ENCODE data around the gene RNF150.
A peak's percentile ranks its signal among the peaks of the same experiment; 100 is the strongest.

Gene RNF150

GRCh38 chr4:140874056-140874455, 259.2 kb downstream of the RNF150 start:
- Histone ChIP-seq H3K4me1 (ENCODE audit: control insufficient read depth, insufficient read depth, low read length) (no peaks in the 10 kb centered on the region), H3K4me3 (ENCODE audit: low read length) (no peak overlapping the region), H3K27ac (ENCODE audit: low read depth, low read length) (no peak overlapping the region), H3K9ac (ENCODE audit: low read length) (no peak overlapping the region), H3K27me3 (ENCODE audit: control insufficient read depth, insufficient read depth, low read length) (no peaks in the 10 kb centered on the region), H3K36me3 (ENCODE audit: control insufficient read depth, insufficient read depth, low read length) (no peaks in the 10 kb centered on the region)

- H3K27me3 ChIP-seq (ENCODE audit: control insufficient read depth, insufficient read depth, low read length): no peaks in the 10 kb centered on the region
- no peak overlapping the region for H3K4me3 ChIP-seq (ENCODE audit: low read length)
- H3K27ac ChIP-seq (ENCODE audit: low read depth, low read length): no peak overlapping the region
- H3K9ac ChIP-seq (ENCODE audit: low read length): no peak overlapping the region
- no peaks in the 10 kb centered on the region for H3K36me3 ChIP-seq (ENCODE audit: control insufficient read depth, insufficient read depth, low read length)
- peaks cover 1% of the 10 kb centered on the region for H3K4me1 ChIP-seq (ENCODE audit: control insufficient read depth, insufficient read depth, low read length)
Measured at GRCh38 chr4:140871368-140871767, 261.9 kb downstream of the RNF150 start.

GRCh38 chr4:140870427-140870826, 262.8 kb downstream of the RNF150 start:
- no peak overlapping the region for H3K4me3 ChIP-seq (ENCODE audit: low read length)

GRCh38 chr4:140869446-140869845, 263.8 kb downstream of the RNF150 start:
- Histone ChIP-seq H3K4me3 (ENCODE audit: low read length) (no peak overlapping the region), H3K9ac (ENCODE audit: low read length) (no peak overlapping the region), H3K27ac (ENCODE audit: low read depth, low read length) (no peak overlapping the region)

More at GRCh38 chr4:140870427-140870826, 262.8 kb downstream of the RNF150 start:
- Histone ChIP-seq H3K27ac (ENCODE audit: low read depth, low read length) (no peak overlapping the region), H3K9ac (ENCODE audit: low read length) (no peak overlapping the region), H3K4me1 (ENCODE audit: control insufficient read depth, insufficient read depth, low read length) (peaks cover 5% of the 10 kb centered on the region), H3K36me3 (ENCODE audit: control insufficient read depth, insufficient read depth, low read length) (no peaks in the 10 kb centered on the region), H3K27me3 (ENCODE audit: control insufficient read depth, insufficient read depth, low read length) (no peaks in the 10 kb centered on the region)

GRCh38 chr4:140867356-140867755, 265.9 kb downstream of the RNF150 start:
- Histone ChIP-seq H3K4me3 (ENCODE audit: low read length) (no peak overlapping the region), H3K9ac (ENCODE audit: low read length) (no peak overlapping the region), H3K27me3 (ENCODE audit: control insufficient read depth, insufficient read depth, low read length) (no peaks in the 10 kb centered on the region), H3K4me1 (ENCODE audit: control insufficient read depth, insufficient read depth, low read length) (peaks cover 5% of the 10 kb centered on the region), H3K27ac (ENCODE audit: low read depth, low read length) (no peak overlapping the region), H3K36me3 (ENCODE audit: control insufficient read depth, insufficient read depth, low read length) (no peaks in the 10 kb centered on the region)

More at GRCh38 chr4:140869446-140869845, 263.8 kb downstream of the RNF150 start:
- no peaks in the 10 kb centered on the region for H3K36me3 ChIP-seq (ENCODE audit: control insufficient read depth, insufficient read depth, low read length)
- no peaks in the 10 kb centered on the region for H3K27me3 ChIP-seq (ENCODE audit: control insufficient read depth, insufficient read depth, low read length)
- H3K4me1 ChIP-seq (ENCODE audit: control insufficient read depth, insufficient read depth, low read length): peaks cover 5% of the 10 kb centered on the region

- H3K4me1 ChIP-seq (ENCODE audit: control insufficient read depth, insufficient read depth, low read length): peaks cover 5% of the 10 kb centered on the region
- no peak overlapping the region for H3K4me3 ChIP-seq (ENCODE audit: low read length)
- H3K9ac ChIP-seq (ENCODE audit: low read length): no peak overlapping the region
- peak overlapping the region; percentile 30 for H3K27ac ChIP-seq (ENCODE audit: low read depth, low read length)
- H3K36me3 ChIP-seq (ENCODE audit: control insufficient read depth, insufficient read depth, low read length): no peaks in the 10 kb centered on the region
- no peaks in the 10 kb centered on the region for H3K27me3 ChIP-seq (ENCODE audit: control insufficient read depth, insufficient read depth, low read length)
Measured at GRCh38 chr4:140866492-140867005, 266.7 kb downstream of the RNF150 start.

GRCh38 chr4:140865253-140866217, 267.7 kb downstream of the RNF150 start:
- Histone ChIP-seq H3K36me3 (ENCODE audit: control insufficient read depth, insufficient read depth, low read length) (no peaks in the 10 kb centered on the region), H3K9ac (ENCODE audit: low read length) (no peak overlapping the region), H3K4me1 (ENCODE audit: control insufficient read depth, insufficient read depth, low read length) (peaks cover 5% of the 10 kb centered on the region), H3K27me3 (ENCODE audit: control insufficient read depth, insufficient read depth, low read length) (no peaks in the 10 kb centered on the region), H3K27ac (ENCODE audit: low read depth, low read length) (peak overlapping the region; percentile 17), H3K4me3 (ENCODE audit: low read length) (no peak overlapping the region)

GRCh38 chr4:140863197-140863596, 270.1 kb downstream of the RNF150 start:
- no peaks in the 10 kb centered on the region for H3K36me3 ChIP-seq (ENCODE audit: control insufficient read depth, insufficient read depth, low read length)
- no peaks in the 10 kb centered on the region for H3K27me3 ChIP-seq (ENCODE audit: control insufficient read depth, insufficient read depth, low read length)
- H3K9ac ChIP-seq (ENCODE audit: low read length): no peak overlapping the region
- peaks cover 5% of the 10 kb centered on the region for H3K4me1 ChIP-seq (ENCODE audit: control insufficient read depth, insufficient read depth, low read length)
- H3K27ac ChIP-seq (ENCODE audit: low read depth, low read length): no peak overlapping the region
- no peak overlapping the region for H3K4me3 ChIP-seq (ENCODE audit: low read length)

GRCh38 chr4:140862177-140862442, 271.2 kb downstream of the RNF150 start:
- Histone ChIP-seq H3K4me1 (ENCODE audit: control insufficient read depth, insufficient read depth, low read length) (peaks cover 5% of the 10 kb centered on the region), H3K27me3 (ENCODE audit: control insufficient read depth, insufficient read depth, low read length) (no peaks in the 10 kb centered on the region), H3K9ac (ENCODE audit: low read length) (no peak overlapping the region), H3K4me3 (ENCODE audit: low read length) (no peak overlapping the region), H3K36me3 (ENCODE audit: control insufficient read depth, insufficient read depth, low read length) (no peaks in the 10 kb centered on the region), H3K27ac (ENCODE audit: low read depth, low read length) (no peak overlapping the region)

- Histone ChIP-seq H3K4me3 (ENCODE audit: low read length) (no peak overlapping the region), H3K27ac (ENCODE audit: low read depth, low read length) (no peak overlapping the region), H3K27me3 (ENCODE audit: control insufficient read depth, insufficient read depth, low read length) (no peaks in the 10 kb centered on the region), H3K36me3 (ENCODE audit: control insufficient read depth, insufficient read depth, low read length) (no peaks in the 10 kb centered on the region), H3K9ac (ENCODE audit: low read length) (no peak overlapping the region), H3K4me1 (ENCODE audit: control insufficient read depth, insufficient read depth, low read length) (peaks cover 5% of the 10 kb centered on the region)
Measured at GRCh38 chr4:140861359-140862176, 271.7 kb downstream of the RNF150 start.

- no peaks in the 10 kb centered on the region for H3K36me3 ChIP-seq (ENCODE audit: control insufficient read depth, insufficient read depth, low read length)
- no peak overlapping the region for H3K4me3 ChIP-seq (ENCODE audit: low read length)
- peaks cover 2% of the 10 kb centered on the region for H3K4me1 ChIP-seq (ENCODE audit: control insufficient read depth, insufficient read depth, low read length)
- no peak overlapping the region for H3K9ac ChIP-seq (ENCODE audit: low read length)
- H3K27me3 ChIP-seq (ENCODE audit: control insufficient read depth, insufficient read depth, low read length): no peaks in the 10 kb centered on the region
- peak overlapping the region; percentile 11 for H3K27ac ChIP-seq (ENCODE audit: low read depth, low read length)
Measured at GRCh38 chr4:140858897-140859296, 274.4 kb downstream of the RNF150 start.

GRCh38 chr4:140857111-140857510, 276.2 kb downstream of the RNF150 start:
- Histone ChIP-seq H3K4me1 (ENCODE audit: control insufficient read depth, insufficient read depth, low read length) (peaks cover 2% of the 10 kb centered on the region), H3K36me3 (ENCODE audit: control insufficient read depth, insufficient read depth, low read length) (no peaks in the 10 kb centered on the region), H3K27me3 (ENCODE audit: control insufficient read depth, insufficient read depth, low read length) (no peaks in the 10 kb centered on the region), H3K9ac (ENCODE audit: low read length) (no peak overlapping the region), H3K27ac (ENCODE audit: low read depth, low read length) (peak overlapping the region; percentile 41), H3K4me3 (ENCODE audit: low read length) (no peak overlapping the region)

Data from rectal smooth muscle tissue (tissue), 1 donor.